LNCAP (cell line): Measurements from ENCODE around the gene FCN1.

ENCODE experiments used
- TF ChIP-seq, protein P1 (sequence below): fragments of 450-650 bp; IDR thresholded peaks from 2 replicates; pipeline ENCODE4 v1.5.1; 2017; ENCODE audit warnings: mild to moderate bottlenecking

The FCN1 gene

GRCh38 chr9:134892820-134893420 lies 24.8 kb downstream of the FCN1 start:
- TF ChIP-seq, protein P1, sequence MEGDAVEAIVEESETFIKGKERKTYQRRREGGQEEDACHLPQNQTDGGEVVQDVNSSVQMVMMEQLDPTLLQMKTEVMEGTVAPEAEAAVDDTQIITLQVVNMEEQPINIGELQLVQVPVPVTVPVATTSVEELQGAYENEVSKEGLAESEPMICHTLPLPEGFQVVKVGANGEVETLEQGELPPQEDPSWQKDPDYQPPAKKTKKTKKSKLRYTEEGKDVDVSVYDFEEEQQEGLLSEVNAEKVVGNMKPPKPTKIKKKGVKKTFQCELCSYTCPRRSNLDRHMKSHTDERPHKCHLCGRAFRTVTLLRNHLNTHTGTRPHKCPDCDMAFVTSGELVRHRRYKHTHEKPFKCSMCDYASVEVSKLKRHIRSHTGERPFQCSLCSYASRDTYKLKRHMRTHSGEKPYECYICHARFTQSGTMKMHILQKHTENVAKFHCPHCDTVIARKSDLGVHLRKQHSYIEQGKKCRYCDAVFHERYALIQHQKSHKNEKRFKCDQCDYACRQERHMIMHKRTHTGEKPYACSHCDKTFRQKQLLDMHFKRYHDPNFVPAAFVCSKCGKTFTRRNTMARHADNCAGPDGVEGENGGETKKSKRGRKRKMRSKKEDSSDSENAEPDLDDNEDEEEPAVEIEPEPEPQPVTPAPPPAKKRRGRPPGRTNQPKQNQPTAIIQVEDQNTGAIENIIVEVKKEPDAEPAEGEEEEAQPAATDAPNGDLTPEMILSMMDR, result no peak

GRCh38 chr9:134892221-134892620 lies 25.5 kb downstream of the FCN1 start:
- TF ChIP-seq, protein P1, result no peak

- TF ChIP-seq, protein P1, result no peak
These were observed 26.0 kb downstream of the FCN1 start for GRCh38 chr9:134891713-134892112.

- TF ChIP-seq, protein P1, result no peak
These were observed 26.7 kb downstream of the FCN1 start for GRCh38 chr9:134891053-134891452.

DNA sequence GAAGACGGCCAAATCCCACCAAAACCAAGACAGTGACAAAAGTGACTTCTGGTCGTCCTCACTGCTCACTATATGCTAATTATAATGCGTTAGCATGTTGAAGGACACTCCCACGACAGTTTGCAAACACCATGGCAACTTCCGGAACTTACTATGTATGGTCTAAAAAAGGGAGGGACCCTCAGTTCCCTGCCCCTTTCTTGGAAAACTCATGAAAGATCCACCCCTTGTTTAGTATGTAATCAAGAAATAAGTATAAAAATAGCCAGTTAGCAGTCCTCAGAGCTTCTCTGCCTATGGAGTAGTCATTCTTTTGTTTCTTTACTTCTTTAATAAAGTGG lies 27.6 kb downstream of the FCN1 start:
- TF ChIP-seq, protein P1, result no peak

GRCh38 chr9:134889386-134890154 lies 28.1 kb downstream of the FCN1 start:
- TF ChIP-seq, protein P1, result no peak

DNA sequence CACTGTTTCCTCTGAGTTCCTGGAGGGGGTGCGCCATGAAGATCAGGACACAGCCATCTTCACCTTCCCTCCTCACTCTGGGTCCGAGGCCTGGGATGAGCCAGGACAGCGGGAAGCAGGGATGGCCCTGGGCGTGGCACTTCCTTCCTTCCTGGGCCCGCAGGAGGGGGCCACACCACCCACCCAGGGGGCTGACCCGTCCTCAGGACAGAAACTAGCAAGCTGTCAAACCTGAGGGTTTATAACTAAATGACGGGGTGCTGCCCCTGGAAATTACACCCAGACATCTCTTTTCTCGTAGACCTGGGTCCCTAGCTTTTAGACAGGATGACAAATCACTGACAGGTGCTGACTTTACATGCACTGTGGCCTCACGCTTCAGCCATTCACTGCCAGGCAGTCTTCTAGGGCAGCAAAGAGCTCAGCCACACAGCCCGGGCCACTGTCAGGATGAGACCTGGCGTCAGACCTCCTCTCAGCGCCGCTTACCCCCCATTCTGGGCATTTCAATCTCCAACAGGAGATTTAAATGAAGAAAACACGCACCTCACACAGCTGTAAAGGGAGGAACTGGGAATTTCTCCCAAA lies 29.0 kb downstream of the FCN1 start:
- TF ChIP-seq, protein P1, result no peak
